ENCODE data around the gene IL1RL2. TPM values are rescaled to one million over a fixed set of nuclear protein-coding genes. Genes with fewer than 3 reads are reported as not detected.
A peak's percentile ranks its signal among the peaks of the same experiment; 100 is the strongest.

IL1RL2 gene
- total and polyA plus RNA-seq, 2 donors (not counting 1 experiment from before 2014, with no cell fraction given) = 0.28 to 2.6 TPM

GRCh38 chr2:102241616-102242305 is 54.9 kb downstream of the IL1RL2 start:
- no peak for DNase-seq (ENCODE audit: low read depth in 2 of 2)
- no peak overlapping the region for H3K4me3 ChIP-seq (replicated peaks in 1 of 4; ENCODE audit: control extremely low read depth in 1 of 4, insufficient read depth in 1 of 4, low read depth in 3 of 4, low read length in 4 of 4)
- no peak for TF ChIP-seq EZH2 (IDR thresholded peaks at IDR 0.05; ENCODE audit: low read length, missing control alignments)
- no peak for TF ChIP-seq CTCF (conservative IDR thresholded peaks at IDR 0.05 in 1 of 2, IDR thresholded peaks at IDR 0.05 in 1 of 2; ENCODE audit: low read depth in 1 of 2, low read length in 2 of 2)
- no peak overlapping the region for H2AFZ ChIP-seq (ENCODE audit: low read length)
- H3K4me1 ChIP-seq (ENCODE audit: control insufficient read depth, extremely low read depth, insufficient read depth, low read length) = peaks cover 3% of the 10 kb centered on the region
- no peaks in the 10 kb centered on the region for H4K20me1 ChIP-seq (ENCODE audit: control insufficient read depth, extremely low read depth, insufficient read depth, low read length)
- no peaks in the 10 kb centered on the region for H3K79me2 ChIP-seq (ENCODE audit: control insufficient read depth, insufficient read depth, low read length)
- H3K4me2 ChIP-seq (ENCODE audit: extremely low read depth, insufficient read depth, low read length) = no peak overlapping the region
- H3K36me3 ChIP-seq (ENCODE audit: control insufficient read depth, insufficient read depth, low read length) = no peaks in the 10 kb centered on the region
- no peak overlapping the region for H3K9ac ChIP-seq (ENCODE audit: insufficient read depth, low read length)
- no peak overlapping the region for H3K27ac ChIP-seq (ENCODE audit: insufficient read depth, low read length)
- no peaks in the 10 kb centered on the region for H3K9me3 ChIP-seq (ENCODE audit: control insufficient read depth, insufficient read depth, low read depth, low read length)
- no peaks in the 10 kb centered on the region for H3K27me3 ChIP-seq (ENCODE audit: control insufficient read depth, insufficient read depth, low read length)

- no peak overlapping the region for H3K9ac ChIP-seq (ENCODE audit: insufficient read depth, low read length)
- H3K79me2 ChIP-seq (ENCODE audit: control insufficient read depth, insufficient read depth, low read length) = no peaks in the 10 kb centered on the region
- H3K4me1 ChIP-seq (ENCODE audit: control insufficient read depth, extremely low read depth, insufficient read depth, low read length) = peaks cover 1% of the 10 kb centered on the region
- no peak overlapping the region for H2AFZ ChIP-seq (ENCODE audit: low read length)
- no peaks in the 10 kb centered on the region for H3K9me3 ChIP-seq (ENCODE audit: control insufficient read depth, insufficient read depth, low read depth, low read length)
- DNase-seq (ENCODE audit: low read depth in 2 of 2) = peak in 1 of 2 donors; percentile 34
- TF ChIP-seq EZH2 (IDR thresholded peaks at IDR 0.05; ENCODE audit: low read length, missing control alignments) (no peak), CTCF (conservative IDR thresholded peaks at IDR 0.05 in 1 of 2, IDR thresholded peaks at IDR 0.05 in 1 of 2; ENCODE audit: low read depth in 1 of 2, low read length in 2 of 2) (peak in 1 of 2 donors; percentile 14)
- H3K4me3 ChIP-seq (replicated peaks in 1 of 4; ENCODE audit: control extremely low read depth in 1 of 4, insufficient read depth in 1 of 4, low read depth in 3 of 4, low read length in 4 of 4) = no peak overlapping the region
- H3K27me3 ChIP-seq (ENCODE audit: control insufficient read depth, insufficient read depth, low read length) = no peaks in the 10 kb centered on the region
- H3K27ac ChIP-seq (ENCODE audit: insufficient read depth, low read length) = no peak overlapping the region
- no peak overlapping the region for H3K4me2 ChIP-seq (ENCODE audit: extremely low read depth, insufficient read depth, low read length)
- no peaks in the 10 kb centered on the region for H4K20me1 ChIP-seq (ENCODE audit: control insufficient read depth, extremely low read depth, insufficient read depth, low read length)
- H3K36me3 ChIP-seq (ENCODE audit: control insufficient read depth, insufficient read depth, low read length) = no peaks in the 10 kb centered on the region
Observed at GRCh38 chr2:102245266-102246151, 58.7 kb downstream of the IL1RL2 start.

DNA sequence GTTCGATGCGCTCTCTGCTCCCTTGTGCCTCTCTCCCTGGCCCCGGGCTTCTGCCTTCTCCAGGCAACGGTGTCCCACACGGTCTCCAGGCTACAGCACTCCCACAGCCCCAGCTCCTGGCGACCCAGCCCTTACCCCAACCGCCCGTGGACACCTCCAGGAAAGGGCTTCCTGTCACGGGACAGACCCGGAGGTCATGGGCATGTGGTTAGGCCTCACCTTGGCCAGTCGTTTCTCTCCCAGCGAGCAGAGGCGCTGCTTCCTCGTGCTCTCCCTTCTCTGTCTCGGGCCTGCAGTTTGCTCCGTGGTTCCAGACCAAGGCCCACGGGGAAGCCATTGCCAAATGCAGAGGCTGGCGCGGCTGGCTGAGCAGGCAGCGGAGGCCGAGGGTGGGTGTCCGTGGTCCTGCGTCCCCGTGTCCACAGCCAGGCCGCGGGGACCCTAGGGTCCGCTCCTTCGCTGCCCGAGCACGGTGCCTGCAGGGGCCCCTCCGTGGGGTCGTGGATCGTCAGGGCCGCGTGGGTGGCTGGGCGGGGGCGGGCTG is 63.5 kb downstream of the IL1RL2 start:
- no peak for TF ChIP-seq EZH2 (IDR thresholded peaks at IDR 0.05; ENCODE audit: low read length, missing control alignments)
- no peak for TF ChIP-seq CTCF (conservative IDR thresholded peaks at IDR 0.05 in 1 of 2, IDR thresholded peaks at IDR 0.05 in 1 of 2; ENCODE audit: low read depth in 1 of 2, low read length in 2 of 2)
- Histone ChIP-seq H3K79me2 (ENCODE audit: control insufficient read depth, insufficient read depth, low read length) (no peaks in the 10 kb centered on the region), H3K4me1 (ENCODE audit: control insufficient read depth, extremely low read depth, insufficient read depth, low read length) (no peaks in the 10 kb centered on the region), H3K36me3 (ENCODE audit: control insufficient read depth, insufficient read depth, low read length) (no peaks in the 10 kb centered on the region), H3K27me3 (ENCODE audit: control insufficient read depth, insufficient read depth, low read length) (no peaks in the 10 kb centered on the region), H3K4me3 (replicated peaks in 1 of 4; ENCODE audit: control extremely low read depth in 1 of 4, insufficient read depth in 1 of 4, low read depth in 3 of 4, low read length in 4 of 4) (no peak overlapping the region), H3K9me3 (ENCODE audit: control insufficient read depth, insufficient read depth, low read depth, low read length) (no peaks in the 10 kb centered on the region), H3K27ac (ENCODE audit: insufficient read depth, low read length) (no peak overlapping the region), H3K4me2 (ENCODE audit: extremely low read depth, insufficient read depth, low read length) (no peak overlapping the region), H2AFZ (ENCODE audit: low read length) (no peak overlapping the region), H4K20me1 (ENCODE audit: control insufficient read depth, extremely low read depth, insufficient read depth, low read length) (no peaks in the 10 kb centered on the region), H3K9ac (ENCODE audit: insufficient read depth, low read length) (no peak overlapping the region)
- no peak for DNase-seq (ENCODE audit: low read depth in 2 of 2)

Measured in fibroblast of lung (primary cell).